GM19324 (cell line): Measurements from ENCODE around the gene CD300C.
"Not testable (repeated sequence)": the region's sequence is repeated elsewhere in the genome, so short reads cannot be mapped to it uniquely, and the experiment has no call there.

Source experiments
- ATAC-seq: cut with Tn5 transposase; IDR thresholded peaks from one replicate; pipeline ENCODE4 v1.9.1; 2021; ENCODE audit warnings: mild to moderate bottlenecking, moderate library complexity; ENCODE audit not compliant: unreplicated experiment, low FRiP score

CD300C gene

DNA sequence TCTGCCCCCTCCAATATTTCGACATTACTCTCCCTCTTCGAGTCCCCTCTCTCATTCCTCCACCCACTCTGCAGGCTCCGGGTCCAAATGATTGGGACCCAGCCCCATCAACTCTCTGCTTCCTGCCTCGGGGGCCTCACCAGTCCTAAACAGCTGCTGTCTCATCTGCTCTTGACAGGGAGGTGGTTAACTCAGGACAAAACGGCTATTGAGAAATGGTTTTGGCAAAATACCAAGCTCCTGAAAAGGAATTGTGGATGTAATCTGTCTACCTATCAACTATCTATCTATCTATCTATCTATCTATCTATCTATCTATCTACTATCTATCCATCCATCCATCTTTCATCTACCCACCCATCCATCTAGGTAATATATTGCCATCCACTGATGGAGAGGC, 19.2 kb upstream of the CD300C start:
- no peak for ATAC-seq

- no peak for ATAC-seq
Observed at GRCh38 chr17:74563358-74563757, 17.4 kb upstream of the CD300C start.

DNA sequence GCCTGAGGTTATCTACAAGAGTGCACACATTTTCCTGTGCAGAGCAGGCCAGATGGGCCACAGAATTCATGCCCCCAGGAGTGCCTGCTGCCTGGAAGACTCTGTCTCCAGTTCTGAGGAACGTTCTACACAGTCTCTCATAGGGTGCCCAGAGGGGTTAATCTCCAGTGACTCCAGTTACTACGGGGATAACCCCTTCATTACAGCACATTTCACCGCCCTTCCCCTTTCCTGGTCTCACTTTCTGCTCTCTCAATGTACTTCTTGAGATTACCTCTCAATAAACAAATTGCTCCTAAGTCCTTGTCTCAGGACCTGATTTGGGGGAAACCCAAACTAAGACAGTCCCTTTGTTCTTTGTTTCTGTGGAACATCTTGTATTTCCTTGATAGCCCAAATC, 15.7 kb upstream of the CD300C start:
- ATAC-seq = no peak

DNA sequence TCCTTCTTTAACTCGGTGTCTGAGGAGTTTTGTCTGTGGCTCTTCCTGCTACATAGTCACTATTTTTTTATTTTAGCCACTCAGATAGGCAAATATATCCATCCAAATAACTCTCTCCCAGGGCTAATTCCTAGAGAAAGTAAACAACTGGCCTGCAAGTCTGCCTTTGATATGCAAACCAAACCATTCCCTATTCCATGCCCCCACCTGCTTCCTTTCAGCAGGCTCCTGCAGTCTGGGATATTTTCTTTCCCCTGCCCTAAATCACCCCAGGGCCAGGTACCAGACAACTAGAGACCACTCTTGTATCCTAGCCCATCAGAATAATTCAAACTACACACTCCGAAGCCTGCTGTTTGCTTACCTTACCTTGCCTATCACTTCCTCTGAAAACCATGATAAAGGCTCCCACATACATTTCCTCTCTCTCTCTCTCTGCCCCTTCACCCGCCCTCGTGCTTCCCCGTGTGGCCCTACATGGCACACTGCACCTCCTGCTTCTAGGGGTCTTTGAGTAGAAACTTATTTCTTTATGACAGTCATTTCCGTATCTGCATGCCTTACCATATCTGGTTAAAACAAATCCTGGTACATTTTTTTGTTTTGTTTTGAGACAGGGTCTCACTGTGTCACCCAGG, 13.1 kb upstream of the CD300C start:
- no peak for ATAC-seq

DNA sequence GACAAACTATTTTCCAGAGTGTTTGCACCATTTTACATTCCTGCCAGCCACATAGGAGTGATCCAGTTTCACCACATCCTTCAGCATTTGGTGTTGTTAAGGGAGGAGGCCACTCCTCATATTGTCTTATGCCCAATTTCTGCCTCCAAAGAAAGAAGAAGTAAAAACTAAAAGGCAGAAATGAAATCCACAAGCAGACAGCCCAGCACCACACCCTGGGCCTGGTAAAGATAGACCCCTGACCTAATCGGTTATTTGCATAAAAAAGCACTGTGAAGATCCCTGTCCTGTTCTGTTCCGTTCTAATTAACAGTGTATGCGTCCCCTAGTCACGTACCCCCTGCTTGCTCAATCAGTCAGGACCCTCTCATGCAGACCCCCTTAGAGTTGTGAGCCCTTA, 12.5 kb upstream of the CD300C start:
- not testable (repeated sequence) for ATAC-seq

DNA sequence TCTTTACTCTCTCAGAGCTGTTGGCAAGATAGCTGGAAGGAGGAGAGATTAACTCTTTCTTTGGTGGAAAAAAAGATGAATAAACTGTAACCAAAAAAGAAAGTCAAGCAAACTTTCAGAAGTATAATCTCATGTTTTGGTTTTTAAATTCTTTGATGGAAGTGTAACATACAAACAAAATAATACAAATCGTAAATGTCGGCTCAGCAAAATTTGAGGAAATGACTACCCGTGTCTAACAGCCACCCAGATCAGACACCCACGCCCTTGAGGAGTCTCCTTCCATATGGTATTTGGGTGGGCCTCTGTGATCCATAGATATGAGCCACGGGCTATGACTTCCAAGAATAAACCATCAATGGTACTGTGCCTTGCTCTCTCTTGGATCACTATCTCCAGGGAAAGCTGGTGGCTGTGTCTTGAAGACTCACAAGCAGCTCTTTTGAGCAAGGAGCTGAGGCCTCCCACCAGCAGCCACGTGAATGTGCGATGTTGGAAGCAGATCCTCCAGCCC, 9.6 kb upstream of the CD300C start:
- ATAC-seq = no peak

GRCh38 chr17:74554909-74555308, 9.0 kb upstream of the CD300C start:
- ATAC-seq = no peak

GRCh38 chr17:74552037-74552436, 6.1 kb upstream of the CD300C start:
- ATAC-seq = no peak

DNA sequence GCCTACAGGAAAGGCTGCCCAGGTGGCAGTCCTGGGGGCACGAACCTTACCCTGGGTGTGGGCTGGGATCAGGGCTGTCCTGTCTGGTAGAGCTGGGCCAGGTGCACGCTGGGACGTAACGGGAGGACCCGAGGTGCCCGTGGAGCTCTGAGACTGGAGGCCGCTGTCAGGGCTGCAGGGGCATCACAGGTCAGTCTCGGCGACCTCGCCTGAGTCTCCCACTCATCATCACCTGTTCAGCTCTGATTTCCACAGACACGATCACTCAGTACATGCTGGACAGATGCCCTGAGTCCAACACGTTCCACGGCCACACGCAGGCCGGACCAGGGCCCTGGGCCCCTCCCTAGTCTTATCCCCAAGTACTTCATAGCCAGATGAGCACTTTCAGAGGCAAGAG, 4.7 kb upstream of the CD300C start:
- ATAC-seq = no peak

DNA sequence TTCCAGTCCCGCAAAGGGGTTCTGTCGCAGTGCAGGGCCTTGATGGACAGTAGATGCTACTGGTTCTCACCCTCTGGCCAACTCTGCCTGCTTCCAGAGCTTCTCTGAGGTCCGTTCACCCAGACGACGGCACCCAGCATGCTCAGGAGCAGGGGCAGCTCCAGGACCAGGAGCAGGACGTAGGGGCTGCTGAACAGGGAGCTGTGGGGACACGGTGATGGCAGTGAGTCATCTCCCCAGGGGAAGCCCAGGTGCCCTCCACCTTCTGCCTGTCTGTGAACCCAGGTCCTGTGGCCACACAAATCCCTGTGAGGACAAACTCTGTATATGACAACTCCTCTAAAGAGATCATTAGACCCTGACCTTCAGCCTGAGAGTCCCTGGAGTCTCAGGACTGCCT, 3.4 kb upstream of the CD300C start:
- no peak for ATAC-seq

DNA sequence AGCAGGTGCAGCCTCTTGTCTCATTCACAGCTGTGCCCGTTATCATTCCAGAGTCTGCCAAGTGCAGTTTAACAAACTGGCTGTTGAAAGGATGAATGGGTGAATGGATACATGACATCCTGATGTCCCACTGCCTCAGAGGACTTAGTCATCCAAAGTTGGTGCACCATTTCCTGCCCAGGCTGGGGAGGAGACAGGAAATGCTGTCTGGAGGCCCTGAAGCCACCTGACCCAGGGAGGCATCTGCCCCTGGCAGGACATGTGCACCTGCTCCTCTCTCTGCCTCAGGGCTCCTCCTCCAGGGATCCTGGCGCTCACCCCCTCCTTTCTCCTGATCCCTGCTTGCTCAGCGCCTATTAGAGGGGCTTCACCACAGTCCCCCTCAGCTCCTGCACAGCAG, 1.8 kb upstream of the CD300C start:
- no peak for ATAC-seq

- no peak for ATAC-seq
Observed at GRCh38 chr17:74547264-74547663, 1.3 kb upstream of the CD300C start.

DNA sequence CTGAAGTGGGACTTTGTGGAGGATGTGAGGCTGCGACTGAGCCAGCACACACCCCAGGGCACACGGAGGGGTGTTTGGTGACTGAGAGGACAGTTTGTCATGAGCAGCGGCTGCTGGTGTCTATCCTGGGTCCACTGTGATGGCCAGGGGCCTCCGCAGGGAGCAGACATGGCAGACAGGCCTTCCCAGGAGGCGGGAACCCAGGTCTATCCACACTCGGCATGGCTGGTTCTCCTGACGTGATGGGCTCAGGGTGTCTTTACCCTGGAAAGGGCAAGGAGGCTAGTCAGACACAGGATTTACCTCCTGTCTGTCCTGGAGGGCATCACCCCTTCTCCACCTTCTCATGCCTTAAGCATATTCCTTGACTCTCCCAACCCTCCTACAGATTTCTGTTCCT, 671 bp upstream of the CD300C start:
- ATAC-seq = no peak

GRCh38 chr17:74544991-74545842, 698 bp downstream of the CD300C start:
- ATAC-seq = no peak

- ATAC-seq = no peak
Observed at GRCh38 chr17:74543891-74544760, 1.8 kb downstream of the CD300C start.

DNA sequence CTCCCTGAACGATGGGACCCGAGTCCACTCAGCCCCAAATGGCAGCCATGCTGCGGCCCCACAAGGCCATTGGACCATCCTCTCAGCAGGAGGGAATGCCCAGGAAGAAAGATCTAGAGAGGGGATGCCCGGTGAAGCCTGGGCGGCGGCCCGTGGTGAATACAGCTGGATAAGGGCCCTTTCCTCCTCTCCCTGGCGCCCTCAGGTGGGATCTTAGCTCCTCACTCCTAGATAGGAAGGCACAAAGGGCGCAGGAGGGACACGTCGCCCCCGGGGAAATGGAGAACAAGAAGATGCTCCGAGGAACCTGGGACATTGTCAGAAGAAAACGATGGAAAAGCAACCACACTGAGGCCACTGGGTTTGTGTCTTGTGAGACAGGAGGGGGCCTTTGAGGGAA, 2.5 kb downstream of the CD300C start:
- ATAC-seq = no peak

DNA sequence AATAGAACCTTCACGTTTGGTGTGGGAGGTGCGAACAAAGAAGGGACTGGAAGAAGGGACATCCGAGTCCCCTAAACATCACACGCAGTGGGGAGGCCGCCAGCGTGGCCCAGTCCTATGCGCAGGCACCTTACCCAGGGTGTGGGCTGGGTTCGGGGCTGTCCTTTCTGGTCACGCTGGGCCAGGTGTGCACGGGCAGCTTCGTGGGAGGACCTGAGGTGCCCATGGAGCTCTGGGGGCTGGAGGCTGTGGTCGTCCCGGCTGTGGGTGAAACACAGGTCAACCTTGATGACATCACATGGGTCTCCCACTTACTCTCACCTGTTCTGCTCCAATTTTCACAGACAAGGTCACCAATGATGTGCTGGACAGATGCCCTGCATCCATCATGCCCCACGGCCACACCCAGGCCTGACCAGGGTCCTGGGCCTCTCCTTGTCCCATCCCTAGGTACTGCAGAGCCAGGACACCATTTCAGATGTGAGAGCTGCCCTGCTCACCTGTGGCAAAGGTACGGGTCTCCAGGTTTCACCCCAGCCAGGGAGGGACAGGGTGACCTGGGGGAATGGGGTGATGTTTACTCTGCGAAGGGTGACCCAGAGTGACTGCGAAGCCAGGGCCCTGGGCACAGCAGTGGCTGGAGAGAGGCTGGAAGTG, 3.1 kb downstream of the CD300C start:
- no peak for ATAC-seq

- ATAC-seq = no peak
Observed at GRCh38 chr17:74542166-74542565, 3.7 kb downstream of the CD300C start.

GRCh38 chr17:74541176-74542111, 4.5 kb downstream of the CD300C start:
- no peak for ATAC-seq
